Heart left ventricle (tissue), 16 donors: ENCODE measurements around the gene CCNQ. TPM values are rescaled to one million over a fixed set of nuclear protein-coding genes. Genes with fewer than 3 reads are reported as not detected.

ENCODE experiments used
- ATAC-seq, 4 donors: fragments of 200-7000 bp; cut with Tn5 transposase; one replicate each; pipeline ENCODE4 v1.9.1; 2020 to 2022; ENCODE audit warnings: moderate library complexity in 4 of 4, mild to moderate bottlenecking in 3 of 4, moderate number of reproducible peaks in 1 of 4
- DNase-seq, 5 donors: peaks; one replicate each; pipeline ENCODE4 v3.0.0-alpha.2; 2020
- H3K27ac ChIP-seq, 12 donors: fragments of 200-600 bp; sonication (generic) in 4 of 12; one replicate each; pipeline versions ENCODE4 v1.5.0 to v1.8.0; 2016 to 2022; ENCODE audit warnings: mild to moderate bottlenecking in 2 of 12
- H3K27me3 ChIP-seq, 9 donors: fragments of 200-600 bp; sonication (generic) in 2 of 9; one replicate each; pipeline versions ENCODE4 v1.5.1 to v1.8.0; 2016 to 2022; ENCODE audit warnings: mild to moderate bottlenecking in 3 of 9
- H3K36me3 ChIP-seq, 9 donors: fragments of 200-600 bp; sonication (generic) in 2 of 9; one replicate each; pipeline versions ENCODE4 v1.5.0 to v1.8.0; 2018 to 2022; ENCODE audit warnings: mild to moderate bottlenecking in 2 of 9
- H3K4me1 ChIP-seq, 12 donors: fragments of 200-600 bp; sonication (generic) in 4 of 12; one replicate each; pipeline versions ENCODE4 v1.5.0 to v1.8.0; 2016 to 2022; ENCODE audit warnings: mild to moderate bottlenecking in 3 of 12
- H3K4me3 ChIP-seq, 12 donors: fragments of 200-600 bp; sonication (generic) in 4 of 12; one replicate each; pipeline versions ENCODE4 v1.5.0 to v1.8.0; 2017 to 2022; ENCODE audit warnings: mild to moderate bottlenecking in 9 of 12, moderate library complexity in 4 of 12
- H3K9me3 ChIP-seq, 12 donors: fragments of 200-600 bp; sonication (generic) in 4 of 12; one replicate each; pipeline versions ENCODE4 v1.5.0 to v1.8.0; 2016 to 2022; ENCODE audit warnings: mild to moderate bottlenecking in 1 of 12
- POLR2A ChIP-seq, 2 donors: fragments of 450-650 bp; IDR thresholded peaks; one replicate each; pipeline ENCODE4 v1.6.1; 2017; ENCODE audit warnings: antibody characterized with exemption in 2 of 2, mild to moderate bottlenecking in 2 of 2, moderate library complexity in 2 of 2
- WGBS, 4 donors: extraction: QIAGEN DNeasy Blood & Tissue Kit in 2 of 4; methylation state at CpG; one replicate each; pipeline versions ENCODE4 v1.1.5 to v1.1.7; 2013 to 2018; 5-methylcytosine and 5-hydroxymethylcytosine counted together
- intact Hi-C, 10 donors: fragments of 100-400 bp; cut with DNase I; formaldehyde crosslinking; loops; one replicate each; pipeline versions ENCODE4 v1.11.1 to v1.14.2; 2022
- polyA plus RNA-seq, 2 donors: library from polyadenylated mRNA; stranded (reverse); fragments of 200-250 nt; gene quantifications; one replicate each; pipeline ENCODE4 v1.2.3, GENCODE V29; 2013
- total RNA-seq, 9 donors: library from RNA; depleted of rRNA in 2 of 9; stranded (reverse); fragments of >200 nt in 2 of 9; fragmentation: NEBNext Ultra II Directional in 3 of 9; extraction: Animal tissue kit (Norgen Biotek cat#: 25700) in 3 of 9; gene quantifications; one replicate each; pipeline versions ENCODE4 v1.1.0 to v1.2.4, GENCODE V29; 2016 to 2023
- TF ChIP-seq, protein P1 (sequence below), 12 donors: fragments of 200-600 bp; sonication (generic) in 4 of 12; IDR thresholded peaks; one replicate each; pipeline versions ENCODE4 v1.5.0 to v1.8.0; 2018 to 2022; ENCODE audit warnings: antibody characterized with exemption in 12 of 12, mild to moderate bottlenecking in 5 of 12
- donor health status: ischemic (EF 13 %, LVEDD 7.1; RV severe dilation, severe dysfunction).
- donor health status: healthy with polysubstance abuse.
- donor health status: DM: no; HTN: yes; CAD: no.
- donor health status: DM: no; HTN: no; CAD: no.
- donor health status: ischemic (EF 25% LVEDD 6.9; RV normal size, moderate dysfunction).
- donor health status: ischemic (EF 25% LVEDD 5.7; RV mildly dilated, moderate dysfunction).
- donor health status: healthy.
- donor health status: DM: yes; HTN: yes; CAD: no.
- donor health status: ischemic (EF 35%, LVEDD 5.7; RV mildly dilated, moderate dysfunction).
- donor health status: nonischemic (EF 11% LVEDD 7.7; RV severe dilation, severe dysfunction).
- donor health status: DM: yes; HTN: yes; CAD: no.
- donor health status: PGD.
- donor health status: ischemic (EF 29% LVEDD 5.4; RV normal size, mild dysfunction).
- donor health status: nonischemic (EF 23%, LVEDD 6.1; RV moderate dilation, normal function).

CCNQ gene
- total and polyA plus RNA-seq, 11 donors, result 16.2 to 126 (median 46.5) TPM

DNA sequence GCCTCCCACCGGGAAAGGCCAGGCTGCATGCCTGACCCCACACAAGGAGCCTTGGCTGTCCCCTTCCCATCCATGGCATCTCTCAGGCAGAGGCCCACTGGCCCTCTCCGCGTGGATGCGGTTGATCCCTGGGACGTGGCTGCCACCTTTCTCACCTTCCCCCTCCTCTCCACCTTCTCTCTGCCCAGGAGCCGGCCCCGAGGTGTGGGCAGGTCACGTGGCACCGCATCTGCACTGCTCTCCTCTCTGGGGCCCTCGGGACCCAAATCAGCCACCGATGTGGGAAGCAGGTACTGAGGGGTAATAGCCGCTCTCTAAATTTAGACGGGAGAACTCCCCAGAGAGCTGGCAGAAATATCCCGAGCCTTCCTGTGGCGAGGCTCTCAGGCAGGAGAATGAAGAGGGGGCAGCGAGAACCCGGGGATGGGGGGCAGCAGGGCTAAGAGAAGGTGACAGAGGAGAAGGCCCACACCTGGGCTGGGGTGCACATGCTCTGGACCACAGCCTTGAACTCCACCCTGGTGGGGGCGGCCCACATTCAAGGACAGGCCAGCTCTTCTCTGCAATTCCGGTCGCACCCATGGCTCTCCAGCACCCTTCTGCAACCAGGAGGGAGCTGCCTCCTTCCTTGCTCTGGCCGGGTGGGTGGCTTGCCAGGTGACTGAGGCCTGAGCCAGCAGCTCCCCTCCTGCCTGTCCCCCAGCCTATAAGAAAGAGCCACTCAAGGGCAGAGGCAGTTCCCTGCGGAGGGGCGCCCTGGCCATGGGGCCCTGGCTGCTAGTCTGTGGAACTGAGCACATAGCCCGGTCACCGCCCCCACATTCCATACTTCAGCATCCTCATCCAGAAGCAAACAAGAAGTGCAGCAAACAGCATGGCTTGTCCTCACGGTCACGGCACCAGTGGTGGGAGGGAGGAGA, 38.4 kb upstream of the CCNQ start:
- Histone ChIP-seq H3K4me3 (no peak overlapping the region), H3K27me3 (peaks cover 0 to 33% (median 8%) of the 10 kb centered on the region in 9 donors), H3K27ac (no peak overlapping the region), H3K36me3 (no peaks in the 10 kb centered on the region), H3K9me3 (no peaks in the 10 kb centered on the region), H3K4me1 (peaks cover 0 to 13% (median 0%) of the 10 kb centered on the region in 12 donors)
- TF ChIP-seq, protein P1, sequence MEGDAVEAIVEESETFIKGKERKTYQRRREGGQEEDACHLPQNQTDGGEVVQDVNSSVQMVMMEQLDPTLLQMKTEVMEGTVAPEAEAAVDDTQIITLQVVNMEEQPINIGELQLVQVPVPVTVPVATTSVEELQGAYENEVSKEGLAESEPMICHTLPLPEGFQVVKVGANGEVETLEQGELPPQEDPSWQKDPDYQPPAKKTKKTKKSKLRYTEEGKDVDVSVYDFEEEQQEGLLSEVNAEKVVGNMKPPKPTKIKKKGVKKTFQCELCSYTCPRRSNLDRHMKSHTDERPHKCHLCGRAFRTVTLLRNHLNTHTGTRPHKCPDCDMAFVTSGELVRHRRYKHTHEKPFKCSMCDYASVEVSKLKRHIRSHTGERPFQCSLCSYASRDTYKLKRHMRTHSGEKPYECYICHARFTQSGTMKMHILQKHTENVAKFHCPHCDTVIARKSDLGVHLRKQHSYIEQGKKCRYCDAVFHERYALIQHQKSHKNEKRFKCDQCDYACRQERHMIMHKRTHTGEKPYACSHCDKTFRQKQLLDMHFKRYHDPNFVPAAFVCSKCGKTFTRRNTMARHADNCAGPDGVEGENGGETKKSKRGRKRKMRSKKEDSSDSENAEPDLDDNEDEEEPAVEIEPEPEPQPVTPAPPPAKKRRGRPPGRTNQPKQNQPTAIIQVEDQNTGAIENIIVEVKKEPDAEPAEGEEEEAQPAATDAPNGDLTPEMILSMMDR (IDR thresholded peaks at IDR 0.05), result no peak
- TF ChIP-seq POLR2A (IDR thresholded peaks at IDR 0.05), result no peak
- ATAC-seq (no peak), DNase-seq (peak in 1 of 5 donors; percentile 12)
- 81 to 90% (median 88%) methylated on average over 17 to 27 of the region's 27 CpGs for WGBS, 4 donors
- intact Hi-C loops, result loop anchor here in 1 of 10 donors (2.0 kb wide), 1 partner anchor 19 kb away; no protein-coding TSS in a partner anchor

DNA sequence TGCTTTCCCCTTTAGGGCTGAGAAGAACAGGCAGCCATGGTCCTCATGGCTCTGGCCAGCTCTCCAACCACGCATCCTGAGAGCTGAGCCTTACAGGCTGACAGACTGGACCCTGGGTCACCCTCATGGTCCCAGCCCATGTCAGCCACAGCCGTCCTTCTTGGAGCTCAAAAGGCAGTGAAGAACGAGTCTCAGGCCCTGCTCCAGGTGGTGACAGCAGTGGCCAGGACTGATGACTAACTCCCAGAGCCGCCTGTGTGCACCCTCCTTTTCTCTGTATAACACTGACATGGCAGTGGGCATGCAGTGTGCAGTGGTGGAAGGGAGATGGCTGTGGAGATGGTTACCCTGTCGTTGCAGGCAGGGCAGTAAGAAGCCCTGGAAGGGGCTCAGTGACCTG, 37.8 kb upstream of the CCNQ start:
- H3K9me3 ChIP-seq, result no peaks in the 10 kb centered on the region
- no peak overlapping the region for H3K4me3 ChIP-seq
- H3K36me3 ChIP-seq, result no peaks in the 10 kb centered on the region
- TF ChIP-seq, protein P1 (IDR thresholded peaks at IDR 0.05), result no peak
- no peak for TF ChIP-seq POLR2A (IDR thresholded peaks at IDR 0.05)
- H3K27me3 ChIP-seq, result peaks cover 0 to 26% (median 1%) of the 10 kb centered on the region in 9 donors
- no peak for ATAC-seq
- 61 to 79% (median 66%) methylated on average over 5 of the region's 5 CpGs for WGBS, 4 donors
- peaks cover 0 to 6% (median 0%) of the 10 kb centered on the region in 12 donors for H3K4me1 ChIP-seq
- no peak overlapping the region for H3K27ac ChIP-seq
- intact Hi-C loops, result loop anchor here in 1 of 10 donors (2.0 kb wide), 1 partner anchor 20 kb away; no protein-coding TSS in a partner anchor
- peak in 1 of 5 donors; percentile 12 for DNase-seq

DNA sequence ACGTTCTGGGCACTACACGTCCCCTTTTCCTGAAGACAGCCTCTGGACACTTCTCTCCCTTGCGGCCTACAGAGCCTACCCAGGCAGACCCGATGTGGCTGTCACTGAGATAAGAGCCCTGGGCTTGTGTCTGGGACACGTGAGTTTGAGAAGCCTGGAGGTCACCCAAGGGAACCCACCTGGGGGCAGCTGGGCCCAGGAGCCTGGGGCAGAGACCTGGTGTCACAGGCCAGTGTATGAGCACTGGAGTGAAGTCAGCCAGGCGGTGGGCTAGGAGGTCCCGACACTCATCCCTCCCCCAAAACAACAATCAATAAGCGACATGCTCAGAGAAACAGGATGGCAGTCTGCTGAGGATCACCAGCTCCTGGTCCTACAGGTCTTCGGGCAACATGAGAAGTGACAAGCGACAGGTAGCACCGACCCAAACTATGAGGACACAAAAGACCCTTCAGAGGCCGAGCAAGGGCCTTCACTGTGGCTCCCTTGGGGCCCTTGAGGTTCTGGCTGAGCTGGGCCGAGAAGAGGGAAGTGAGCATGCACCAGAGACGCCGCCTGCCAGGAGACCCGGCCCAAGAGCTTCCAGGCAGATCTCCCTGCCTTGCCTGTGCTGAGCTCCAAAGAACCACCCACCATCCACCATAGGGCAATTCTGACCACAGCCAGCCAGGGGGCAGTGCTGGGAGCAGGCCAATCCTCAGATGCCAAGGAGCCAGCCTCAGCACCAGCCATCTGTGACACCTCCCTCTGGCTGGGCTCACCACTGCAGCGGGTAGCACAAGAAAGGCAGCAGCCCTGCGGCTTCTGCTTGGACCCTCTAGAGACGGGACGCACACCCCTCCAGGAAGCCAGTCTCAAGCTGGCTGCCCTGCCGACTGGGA, 37.1 kb upstream of the CCNQ start:
- no peak overlapping the region for H3K4me3 ChIP-seq
- H3K4me1 ChIP-seq, result peaks cover 0 to 6% (median 0%) of the 10 kb centered on the region in 12 donors
- intact Hi-C loops, result loop anchor here in 1 of 10 donors (2.0 kb wide), 1 partner anchor 21 kb away; no protein-coding TSS in a partner anchor
- TF ChIP-seq POLR2A (IDR thresholded peaks at IDR 0.05), result no peak
- TF ChIP-seq, protein P1 (IDR thresholded peaks at IDR 0.05), result peak in 4 of 12 donors; percentile 8 to 20 (median 12)
- H3K27ac ChIP-seq, result no peak overlapping the region
- WGBS, 4 donors, result 74 to 83% (median 82%) methylated on average over 17 to 21 of the region's 21 CpGs
- H3K9me3 ChIP-seq, result peaks cover 0 to 7% (median 0%) of the 10 kb centered on the region in 12 donors
- DNase-seq (peak in 1 of 5 donors; percentile 22), ATAC-seq (peak in 1 of 4 donors; percentile 42)
- H3K36me3 ChIP-seq, result no peaks in the 10 kb centered on the region
- H3K27me3 ChIP-seq, result peaks cover 0 to 20% (median 0%) of the 10 kb centered on the region in 9 donors
